Testis (tissue), 2 donors: Measurements from ENCODE around the gene NINL.

ENCODE experiments used
- POLR2A ChIP-seq: fragments of 450-650 bp; IDR thresholded peaks from one replicate; pipeline ENCODE4 v1.6.1; 2017; ENCODE audit warnings: antibody characterized with exemption, mild to moderate bottlenecking, moderate library complexity
- TF ChIP-seq, protein P1 (sequence below), 3 experiments: fragments of 450-650 bp in 2 of 3; fragments of 200-600 bp in 1 of 3; sonication (generic) in 1 of 3; IDR thresholded peaks; one replicate each; pipeline ENCODE4 v1.5.1; 2016 to 2019; ENCODE audit warnings: antibody characterized with exemption in 3 of 3, mild to moderate bottlenecking in 2 of 3, moderate library complexity in 1 of 3

DNA sequence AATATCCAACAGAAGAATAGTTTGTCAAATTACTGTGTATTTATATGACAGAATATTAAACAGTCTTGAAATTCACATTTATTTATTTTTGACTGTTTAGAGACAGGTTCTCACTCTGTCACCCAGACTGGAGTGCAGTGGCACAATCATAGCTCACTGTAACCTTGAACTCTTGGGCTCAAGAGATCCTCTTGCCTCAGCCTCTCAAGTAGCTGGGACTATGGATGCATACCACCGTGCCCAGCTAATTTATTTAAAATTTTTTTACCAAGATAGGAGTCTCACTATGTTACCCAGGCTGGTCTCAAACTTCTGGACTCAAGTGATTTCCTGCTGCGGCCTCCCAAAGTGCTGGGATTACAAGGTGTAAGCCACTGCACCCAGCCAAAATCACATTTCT is 57.4 kb downstream of the NINL start:
- TF ChIP-seq, protein P1, sequence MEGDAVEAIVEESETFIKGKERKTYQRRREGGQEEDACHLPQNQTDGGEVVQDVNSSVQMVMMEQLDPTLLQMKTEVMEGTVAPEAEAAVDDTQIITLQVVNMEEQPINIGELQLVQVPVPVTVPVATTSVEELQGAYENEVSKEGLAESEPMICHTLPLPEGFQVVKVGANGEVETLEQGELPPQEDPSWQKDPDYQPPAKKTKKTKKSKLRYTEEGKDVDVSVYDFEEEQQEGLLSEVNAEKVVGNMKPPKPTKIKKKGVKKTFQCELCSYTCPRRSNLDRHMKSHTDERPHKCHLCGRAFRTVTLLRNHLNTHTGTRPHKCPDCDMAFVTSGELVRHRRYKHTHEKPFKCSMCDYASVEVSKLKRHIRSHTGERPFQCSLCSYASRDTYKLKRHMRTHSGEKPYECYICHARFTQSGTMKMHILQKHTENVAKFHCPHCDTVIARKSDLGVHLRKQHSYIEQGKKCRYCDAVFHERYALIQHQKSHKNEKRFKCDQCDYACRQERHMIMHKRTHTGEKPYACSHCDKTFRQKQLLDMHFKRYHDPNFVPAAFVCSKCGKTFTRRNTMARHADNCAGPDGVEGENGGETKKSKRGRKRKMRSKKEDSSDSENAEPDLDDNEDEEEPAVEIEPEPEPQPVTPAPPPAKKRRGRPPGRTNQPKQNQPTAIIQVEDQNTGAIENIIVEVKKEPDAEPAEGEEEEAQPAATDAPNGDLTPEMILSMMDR (IDR thresholded peaks at IDR 0.05): no peak
- TF ChIP-seq POLR2A: no peak
